B cell (primary cell): ENCODE results near the gene LAMP5. TPM values are rescaled to one million over a fixed set of nuclear protein-coding genes. Genes with fewer than 3 reads are reported as not detected.

Experiments used
- ATAC-seq: fragments of 200-7000 bp; cut with Tn5 transposase; one replicate; pipeline ENCODE4 v1.10.0; 2021; ENCODE audit warnings: low read depth, mild to moderate bottlenecking, moderate number of reproducible peaks, moderate library complexity
- CTCF ChIA-PET: fragments of 350-600 bp; sonication (Branson Sonifier 250); formaldehyde crosslinking; loops from one replicate; lab custom pipeline; 2021; ENCODE audit warnings: antibody characterized with exemption, inconsistent platforms; lab: Charles Lee
- POLR2A ChIA-PET: fragments of 350-600 bp; sonication (Branson Sonifier 250); formaldehyde crosslinking; loops from one replicate; lab custom pipeline; 2021; ENCODE audit warnings: antibody characterized with exemption; lab: Charles Lee
- DNase-seq: peaks from one replicate; pipeline ENCODE4 v3.0.0; 2013
- H2AFZ ChIP-seq: 2 replicates; pipeline ENCODE4 v1.6.1; 2012; ENCODE audit warnings: mild to moderate bottlenecking, low read depth, low read length; ENCODE audit not compliant: insufficient read depth, poor library complexity, severe bottlenecking
- H3K27ac ChIP-seq, 2 donors: 1 replicate in 1 of 2; 2 replicates in 1 of 2; pipeline ENCODE4 v1.5.1; 2012 to 2013; ENCODE audit warnings: low read length in 2 of 2, mild to moderate bottlenecking in 2 of 2, moderate library complexity in 1 of 2
- H3K27me3 ChIP-seq, 4 experiments: fragments of 200-600 bp in 1 of 4; sonication (generic) in 1 of 4; replicated peaks in 1 of 4; 1 replicate in 2 of 4; 2 replicates in 2 of 4; pipeline versions ENCODE4 v1.6.1 to v1.7.0; 2013 to 2016; ENCODE audit warnings: low read length in 3 of 4, mild to moderate bottlenecking in 2 of 4, mixed read lengths in 1 of 4, moderate library complexity in 1 of 4; ENCODE audit not compliant: insufficient read depth in 4 of 4, control insufficient read depth in 3 of 4; ENCODE audit errors: control extremely low read depth in 1 of 4
- H3K36me3 ChIP-seq, 2 experiments: replicated peaks in 1 of 2; 1 replicate in 1 of 2; 2 replicates in 1 of 2; pipeline versions ENCODE4 v1.6.1 to v1.7.1; 2013; ENCODE audit warnings: low read length in 1 of 2; ENCODE audit not compliant: insufficient read depth in 2 of 2, control insufficient read depth in 1 of 2; ENCODE audit errors: control extremely low read depth in 1 of 2, extremely low read depth in 1 of 2
- H3K4me1 ChIP-seq, 2 donors: fragments of 200-600 bp in 1 of 2; sonication (generic) in 1 of 2; 1 replicate in 1 of 2; 2 replicates in 1 of 2; pipeline versions ENCODE4 v1.5.1 to v1.6.1; 2013 to 2017; ENCODE audit warnings: low read length in 2 of 2; ENCODE audit not compliant: control insufficient read depth in 2 of 2, insufficient read depth in 2 of 2
- H3K4me2 ChIP-seq: replicated peaks from 2 replicates; pipeline ENCODE3; 2012; ENCODE audit warnings: mild to moderate bottlenecking, low read depth, low read length; ENCODE audit not compliant: poor library complexity, severe bottlenecking
- H3K4me3 ChIP-seq, 5 experiments: fragments of 200-600 bp in 1 of 5; sonication (generic) in 1 of 5; 1 replicate in 3 of 5; 2 replicates in 2 of 5; pipeline versions ENCODE4 v1.5.1 to v1.7.0; 2011 to 2016; ENCODE audit warnings: low read length in 4 of 5, mild to moderate bottlenecking in 4 of 5, low read depth in 2 of 5, control low read depth in 1 of 5, moderate library complexity in 1 of 5; ENCODE audit not compliant: insufficient read depth in 1 of 5; ENCODE audit errors: control extremely low read depth in 1 of 5, extremely low read depth in 1 of 5
- H3K79me2 ChIP-seq: fragments of 200-600 bp; sonication (generic); one replicate; pipeline ENCODE4 v1.6.0; 2016; ENCODE audit warnings: low read length; ENCODE audit not compliant: control insufficient read depth, insufficient read depth
- H3K9ac ChIP-seq: fragments of 200-600 bp; sonication (generic); 2 replicates; pipeline ENCODE4 v1.6.1; 2017; ENCODE audit warnings: mild to moderate bottlenecking, low read length, moderate library complexity
- H3K9me3 ChIP-seq, 3 donors: one replicate each; pipeline versions ENCODE4 v1.6.1 to v1.7.1; 2013; ENCODE audit warnings: low read length in 2 of 3; ENCODE audit not compliant: control insufficient read depth in 2 of 3, insufficient read depth in 1 of 3; ENCODE audit errors: control extremely low read depth in 1 of 3
- H4K20me1 ChIP-seq: 2 replicates; pipeline ENCODE4 v1.6.0; 2012; ENCODE audit warnings: mild to moderate bottlenecking, low read length; ENCODE audit not compliant: insufficient read depth, control insufficient read depth, poor library complexity, severe bottlenecking
- H3K27ac Mint-ChIP-seq: one replicate; pipeline ENCODE4 v1.8.0; 2021; ENCODE audit warnings: mixed read lengths
- H3K27me3 Mint-ChIP-seq: one replicate; pipeline ENCODE4 v1.8.0; 2021; ENCODE audit warnings: mixed read lengths
- H3K4me1 Mint-ChIP-seq: one replicate; pipeline ENCODE4 v1.8.0; 2021; ENCODE audit warnings: mixed read lengths
- H3K4me3 Mint-ChIP-seq: one replicate; pipeline ENCODE4 v1.8.0; 2021; ENCODE audit warnings: mixed read lengths
- H3K9me3 Mint-ChIP-seq: one replicate; pipeline ENCODE4 v1.8.0; 2022; ENCODE audit warnings: mixed read lengths; ENCODE audit not compliant: insufficient read depth
- CTCF ChIP-seq: fragments of 200-600 bp; IDR thresholded peaks from one replicate; pipeline ENCODE4 v1.8.0; 2022; ENCODE audit warnings: antibody characterized with exemption, mild to moderate bottlenecking
- EZH2 ChIP-seq: IDR thresholded peaks from 2 replicates; pipeline ENCODE4 v1.6.1; 2012; ENCODE audit warnings: borderline replicate concordance, low read depth, mild to moderate bottlenecking, moderate library complexity, low read length; ENCODE audit not compliant: insufficient read depth, poor library complexity, severe bottlenecking
- WGBS: methylation state at CpG from one replicate; pipeline ENCODE4 v1.1.5; 2013; ENCODE audit warnings: missing lambda C conversion rate; ENCODE audit not compliant: insufficient coverage; 5-methylcytosine and 5-hydroxymethylcytosine counted together
- intact Hi-C: fragments of 100-400 bp; cut with micrococcal nuclease; formaldehyde crosslinking; loops from one replicate; pipeline ENCODE4 v1.10.0; 2022
- polyA plus RNA-seq: library from polyadenylated mRNA; depleted of rRNA; stranded (reverse); fragments of >200 nt; gene quantifications from 2 replicates; pipeline ENCODE4 v1.2.3, GENCODE V29; 2012
- total RNA-seq, 2 donors: library from RNA; stranded (reverse); fragments of 120-200 nt in 1 of 2; gene quantifications; 1 replicate in 1 of 2; 2 replicates in 1 of 2; pipeline versions ENCODE4 v1.2.3 to v1.2.4, GENCODE V29; 2013 to 2022

Gene LAMP5
- total and polyA plus RNA-seq, 2 donors (not counting 1 experiment from before 2014, with no cell fraction given) = 0.17 to 1.3 TPM

DNA sequence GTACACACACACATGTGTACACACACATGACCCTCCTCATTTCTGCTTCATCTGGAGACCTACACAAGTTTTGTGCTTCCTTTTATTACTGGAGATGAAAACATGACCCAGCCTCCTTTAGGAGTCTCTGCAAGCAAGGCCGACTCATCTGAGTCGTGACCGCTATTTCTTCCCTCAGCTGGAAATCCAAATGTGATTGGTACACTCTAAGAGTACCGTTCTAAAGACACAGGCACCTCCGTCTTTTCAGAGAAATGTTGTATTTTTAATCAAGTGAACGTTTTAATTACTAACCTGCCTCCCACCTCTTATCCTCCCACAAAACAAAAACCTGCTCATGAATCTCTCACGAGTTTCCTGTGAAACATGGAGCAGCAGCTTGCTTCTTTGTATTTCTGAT, 63.0 kb downstream of the LAMP5 start:
- Histone ChIP-seq H3K36me3 (no peaks in the 10 kb centered on the region), H3K9me3 (no peaks in the 10 kb centered on the region), H3K4me2 (no peak overlapping the region), H4K20me1 (no peaks in the 10 kb centered on the region), H3K27me3 (peaks cover 0 to 3% (median under 1%) of the 10 kb centered on the region in 4 experiments), H3K4me1 (no peaks in the 10 kb centered on the region), H3K4me3 (no peak overlapping the region), H3K9ac (no peak overlapping the region), H3K27ac (no peak overlapping the region), H2AFZ (no peak overlapping the region), H3K79me2 (no peaks in the 10 kb centered on the region)
- no peak for DNase-seq
- Mint-ChIP-seq H3K4me1 (peaks cover 2% of the 10 kb centered on the region), H3K9me3 (no peaks in the 10 kb centered on the region), H3K27ac (no peak overlapping the region), H3K4me3 (no peak overlapping the region), H3K27me3 (peaks cover 9% of the 10 kb centered on the region)
- CTCF ChIA-PET = interaction anchor here (0.6 kb wide), 1 partner anchor 20 kb away, joined by 3 read pairs; no protein-coding TSS in a partner anchor
- TF ChIP-seq EZH2 (no peak), CTCF (no peak)
- POLR2A ChIA-PET = no interaction called here
- WGBS = no CpG with 5 or more reads among the region's 7 CpGs
- intact Hi-C loops = no loop called here
- ATAC-seq = no peak

GRCh38 chr20:9578594-9578993, 64.2 kb downstream of the LAMP5 start:
- Histone ChIP-seq H3K27me3 (peaks cover 0 to 2% (median 0%) of the 10 kb centered on the region in 4 experiments), H3K4me1 (no peaks in the 10 kb centered on the region), H2AFZ (no peak overlapping the region), H3K36me3 (no peaks in the 10 kb centered on the region), H3K4me2 (no peak overlapping the region), H3K9ac (no peak overlapping the region), H4K20me1 (no peaks in the 10 kb centered on the region), H3K9me3 (no peaks in the 10 kb centered on the region), H3K79me2 (no peaks in the 10 kb centered on the region), H3K4me3 (no peak overlapping the region), H3K27ac (no peak overlapping the region)
- no peaks in the 10 kb centered on the region for H3K9me3 Mint-ChIP-seq
- TF ChIP-seq EZH2 (no peak), CTCF (no peak)
- no peak overlapping the region for H3K4me3 Mint-ChIP-seq
- H3K27ac Mint-ChIP-seq = no peak overlapping the region
- ChIA-PET CTCF (no interaction called here), POLR2A (no interaction called here)
- peaks cover 4% of the 10 kb centered on the region for H3K4me1 Mint-ChIP-seq
- DNase-seq (no peak), ATAC-seq (no peak)
- intact Hi-C loops = no loop called here
- peaks cover 5% of the 10 kb centered on the region for H3K27me3 Mint-ChIP-seq
- no CpG with 5 or more reads among the region's 2 CpGs for WGBS
